Mammary epithelial cell (primary cell): ENCODE data around the gene LAGE3.

Source experiments
- CTCF ChIP-seq, 2 donors: IDR thresholded peaks in 1 of 2; conservative IDR thresholded peaks in 1 of 2; 2 replicates each; pipeline ENCODE4 v1.5.1; 2011 to 2012; ENCODE audit warnings: inconsistent platforms in 2 of 2, low read length in 2 of 2, mild to moderate bottlenecking in 2 of 2, control low read depth in 1 of 2, low read depth in 1 of 2; ENCODE audit not compliant: insufficient read depth in 1 of 2; ENCODE audit errors: extremely low read depth in 1 of 2
- EZH2 ChIP-seq: IDR thresholded peaks from 2 replicates; pipeline ENCODE4 v1.6.1; 2012; ENCODE audit warnings: low read length, inconsistent platforms, borderline replicate concordance

- TF ChIP-seq CTCF (conservative IDR thresholded peaks at IDR 0.05 in 1 of 2, IDR thresholded peaks at IDR 0.05 in 1 of 2; ENCODE audit: extremely low read depth in 1 of 2, insufficient read depth in 1 of 2, low read depth in 1 of 2, low read length in 2 of 2) (no peak), EZH2 (no peak)
Measured at GRCh38 chrX:154519389-154519788, 40.3 kb upstream of the LAGE3 start.
